Measurements from ENCODE around the gene LGALS3BP. TPM values are rescaled to one million over a fixed set of nuclear protein-coding genes. Genes with fewer than 3 reads are reported as not detected.
"Not testable (repeated sequence)": the region's sequence is repeated elsewhere in the genome, so short reads cannot be mapped to it uniquely, and the experiment has no call there.

Gene LGALS3BP
- polyA plus RNA-seq, 1 donor: 325 TPM

DNA sequence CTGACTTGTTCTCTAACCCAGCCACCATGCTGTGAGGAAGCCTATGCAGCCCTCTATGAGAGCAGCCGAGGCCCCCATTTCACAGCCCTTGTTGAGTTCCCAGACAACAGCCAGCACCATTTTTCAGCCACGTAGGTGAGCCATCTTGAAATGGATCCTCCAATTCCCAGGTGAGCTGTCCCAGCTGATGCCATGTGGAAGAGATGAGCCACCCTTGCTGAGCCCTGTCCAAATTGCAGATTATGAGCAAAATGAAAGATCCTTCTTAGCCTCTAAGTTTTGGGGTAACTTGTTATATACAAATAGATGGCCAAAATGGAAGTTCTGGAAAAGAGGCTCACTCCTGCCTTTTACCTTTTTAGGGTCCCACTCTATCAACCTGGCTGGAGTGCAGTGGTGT is 28.9 kb downstream of the LGALS3BP start:
- no CpG with 5 or more reads among the region's 2 CpGs for WGBS (ENCODE audit: insufficient coverage, low lambda C conversion rate)
- H3K27ac ChIP-seq (ENCODE audit: low read length): no peak overlapping the region
- no peak overlapping the region for H3K4me3 ChIP-seq (ENCODE audit: low read length)
- no peak for DNase-seq
- no peaks in the 10 kb centered on the region for H3K27me3 ChIP-seq (ENCODE audit: control insufficient read depth, insufficient read depth, low read length)
- peaks cover 6% of the 10 kb centered on the region for H3K9me3 ChIP-seq (ENCODE audit: control insufficient read depth, low read depth, low read length)
- peaks cover 29% of the 10 kb centered on the region for H3K4me1 ChIP-seq (ENCODE audit: control insufficient read depth, insufficient read depth, low read length)
- no peaks in the 10 kb centered on the region for H3K36me3 ChIP-seq (ENCODE audit: control insufficient read depth, insufficient read depth, low read length)

DNA sequence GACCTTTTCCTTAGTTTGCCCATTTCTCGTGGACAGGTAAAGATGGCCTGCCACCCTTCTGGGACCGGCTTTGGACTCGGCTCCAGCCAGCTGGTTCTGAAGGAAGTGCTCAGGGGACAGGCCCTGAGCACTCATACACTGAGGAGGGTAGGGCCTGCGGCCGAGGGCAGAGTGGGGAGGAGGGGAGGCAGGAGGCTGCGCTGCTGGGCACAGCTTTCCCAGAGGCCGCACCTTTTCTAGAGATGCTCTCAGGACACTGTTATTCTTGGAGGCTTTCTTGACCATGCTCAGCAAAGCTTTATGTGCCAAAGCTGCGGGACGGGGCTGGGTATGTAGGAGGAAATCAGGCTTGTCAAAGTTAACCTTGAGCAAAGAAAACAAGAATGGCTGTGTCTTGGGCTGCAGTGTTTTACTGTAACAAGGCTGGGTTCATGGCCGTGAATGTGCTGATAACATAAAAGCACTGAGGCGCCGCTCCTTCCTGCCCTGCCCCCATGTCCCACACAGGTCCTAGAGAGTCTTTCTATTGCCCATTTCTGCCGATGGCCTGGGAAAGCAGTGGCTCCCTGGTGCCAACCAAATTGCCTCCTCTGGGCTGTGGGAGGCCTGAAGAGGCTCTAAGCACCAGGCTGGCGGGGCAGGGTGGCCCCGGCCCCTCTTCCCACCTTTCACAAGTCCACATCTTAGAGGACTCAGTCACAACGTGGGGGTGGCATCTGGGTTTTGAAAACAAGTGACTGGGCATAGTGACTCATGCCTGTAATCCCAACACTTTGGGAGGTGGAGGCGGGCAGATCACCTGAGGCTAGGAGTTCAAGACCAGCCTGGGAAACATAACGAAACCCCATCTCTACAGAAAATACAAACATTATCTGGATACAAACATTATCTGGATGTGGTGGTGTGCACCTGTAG is 32.2 kb downstream of the LGALS3BP start:
- H3K4me1 ChIP-seq (ENCODE audit: control insufficient read depth, insufficient read depth, low read length): peaks cover 24% of the 10 kb centered on the region
- H3K27me3 ChIP-seq (ENCODE audit: control insufficient read depth, insufficient read depth, low read length): no peaks in the 10 kb centered on the region
- H3K27ac ChIP-seq (ENCODE audit: low read length): peak overlapping the region; percentile 74
- WGBS (ENCODE audit: insufficient coverage, low lambda C conversion rate): no CpG with 5 or more reads among the region's 18 CpGs
- peaks cover 6% of the 10 kb centered on the region for H3K9me3 ChIP-seq (ENCODE audit: control insufficient read depth, low read depth, low read length)
- no peak overlapping the region for H3K4me3 ChIP-seq (ENCODE audit: low read length)
- peak in 1 of 2 donors; percentile 76 for DNase-seq
- H3K36me3 ChIP-seq (ENCODE audit: control insufficient read depth, insufficient read depth, low read length): no peaks in the 10 kb centered on the region

DNA sequence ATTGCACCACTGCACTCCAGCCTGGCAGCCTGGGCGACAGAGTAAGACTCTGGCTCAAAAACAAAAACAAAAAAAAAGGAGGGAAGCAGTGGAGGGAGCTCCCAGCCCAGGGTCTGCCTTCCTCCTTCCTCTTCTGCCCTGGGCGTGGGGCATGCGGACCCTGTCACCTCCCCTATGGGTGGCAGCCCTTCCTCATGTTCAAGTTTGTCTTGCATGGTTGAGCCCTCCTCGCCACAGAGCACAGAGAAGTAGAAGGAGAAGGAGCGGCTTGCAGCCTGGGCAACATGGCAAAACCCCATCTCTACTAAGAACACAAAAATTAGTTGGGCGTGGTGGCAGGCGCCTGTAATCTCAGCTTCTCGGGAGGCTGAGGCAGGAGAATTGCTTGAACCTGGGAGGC is 33.1 kb downstream of the LGALS3BP start:
- no CpG with 5 or more reads among the region's 8 CpGs for WGBS (ENCODE audit: insufficient coverage, low lambda C conversion rate)

DNA sequence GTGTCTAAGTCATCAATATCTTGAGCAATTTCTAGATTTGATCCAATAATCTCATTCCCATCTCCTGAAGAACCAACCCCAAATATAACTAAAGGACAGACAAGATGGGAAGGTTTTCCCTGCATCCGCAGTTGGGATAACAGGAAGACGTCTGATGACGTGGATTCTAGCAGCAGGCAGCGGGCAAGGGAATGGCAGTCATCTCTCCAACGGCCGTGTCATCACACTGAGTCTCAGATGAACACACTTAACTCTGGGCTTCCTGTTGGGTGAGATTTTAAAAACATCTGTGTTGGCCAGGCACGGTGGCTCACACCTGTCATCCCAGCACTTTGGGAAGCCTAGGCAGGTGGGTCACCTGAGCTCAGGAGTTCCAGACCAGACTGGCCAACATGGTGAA is 33.6 kb downstream of the LGALS3BP start:
- Histone ChIP-seq H3K4me1 (ENCODE audit: control insufficient read depth, insufficient read depth, low read length) (peaks cover 15% of the 10 kb centered on the region), H3K36me3 (ENCODE audit: control insufficient read depth, insufficient read depth, low read length) (no peaks in the 10 kb centered on the region), H3K4me3 (ENCODE audit: low read length) (no peak overlapping the region), H3K27me3 (ENCODE audit: control insufficient read depth, insufficient read depth, low read length) (no peaks in the 10 kb centered on the region), H3K27ac (ENCODE audit: low read length) (no peak overlapping the region), H3K9me3 (ENCODE audit: control insufficient read depth, low read depth, low read length) (peaks cover 6% of the 10 kb centered on the region)
- no peak for DNase-seq
- no CpG with 5 or more reads among the region's 7 CpGs for WGBS (ENCODE audit: insufficient coverage, low lambda C conversion rate)

More for the DNA sequence above, 33.1 kb downstream of the LGALS3BP start:
- Histone ChIP-seq H3K4me1 (ENCODE audit: control insufficient read depth, insufficient read depth, low read length) (peaks cover 16% of the 10 kb centered on the region), H3K9me3 (ENCODE audit: control insufficient read depth, low read depth, low read length) (peaks cover 6% of the 10 kb centered on the region), H3K4me3 (ENCODE audit: low read length) (no peak overlapping the region), H3K27me3 (ENCODE audit: control insufficient read depth, insufficient read depth, low read length) (no peaks in the 10 kb centered on the region), H3K27ac (ENCODE audit: low read length) (no peak overlapping the region), H3K36me3 (ENCODE audit: control insufficient read depth, insufficient read depth, low read length) (no peaks in the 10 kb centered on the region)
- DNase-seq: no peak

DNA sequence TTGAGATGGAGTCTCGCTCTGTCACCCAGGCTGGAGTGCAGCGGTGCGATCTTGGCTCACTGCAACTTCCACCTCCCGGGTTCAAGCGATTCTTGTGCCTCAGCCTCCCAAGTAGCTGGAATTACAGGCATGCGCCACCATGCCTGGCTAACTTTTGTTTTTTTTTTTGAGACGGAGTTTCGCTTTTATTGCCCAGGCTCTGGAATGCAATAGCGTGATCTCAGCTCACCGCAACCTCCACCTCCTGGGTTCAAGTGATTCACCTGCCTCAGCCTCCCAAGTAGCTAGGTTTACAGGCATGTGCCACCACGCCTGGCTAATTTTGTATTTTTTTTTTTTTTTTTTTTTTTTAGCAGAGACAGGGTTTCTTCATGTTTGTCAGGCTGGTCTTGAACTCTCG is 34.3 kb downstream of the LGALS3BP start:
- not testable (repeated sequence) for DNase-seq; H3K27ac ChIP-seq (ENCODE audit: low read length); H3K4me3 ChIP-seq (ENCODE audit: low read length); H3K36me3 ChIP-seq (ENCODE audit: control insufficient read depth, insufficient read depth, low read length); H3K27me3 ChIP-seq (ENCODE audit: control insufficient read depth, insufficient read depth, low read length); H3K9me3 ChIP-seq (ENCODE audit: control insufficient read depth, low read depth, low read length)
- WGBS (ENCODE audit: insufficient coverage, low lambda C conversion rate): 93% methylated on average over 3 of the region's 12 CpGs
- peaks cover 20% of the 10 kb centered on the region for H3K4me1 ChIP-seq (ENCODE audit: control insufficient read depth, insufficient read depth, low read length)

DNA sequence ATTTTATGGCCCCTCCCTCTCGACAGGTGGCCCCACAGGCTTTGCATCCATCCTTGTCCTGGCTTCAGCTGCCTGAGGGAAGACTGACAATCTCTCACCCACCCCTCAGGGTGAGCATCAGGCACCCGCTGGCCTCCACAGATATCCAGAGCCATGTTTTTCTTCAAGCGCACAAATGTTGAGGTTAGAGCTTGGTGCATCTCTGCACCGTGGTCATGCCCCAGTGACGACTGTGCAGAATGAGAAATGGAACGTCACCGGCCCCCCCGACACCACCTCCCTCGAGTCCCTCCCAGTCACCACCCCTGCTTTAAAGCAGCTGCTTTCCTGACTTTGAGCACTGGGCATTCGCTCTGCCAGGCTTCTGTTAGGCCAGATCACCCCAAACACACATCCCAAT is 34.8 kb downstream of the LGALS3BP start:
- Histone ChIP-seq H3K9me3 (ENCODE audit: control insufficient read depth, low read depth, low read length) (no peaks in the 10 kb centered on the region), H3K27ac (ENCODE audit: low read length) (no peak overlapping the region), H3K27me3 (ENCODE audit: control insufficient read depth, insufficient read depth, low read length) (no peaks in the 10 kb centered on the region), H3K4me1 (ENCODE audit: control insufficient read depth, insufficient read depth, low read length) (peaks cover 20% of the 10 kb centered on the region), H3K4me3 (ENCODE audit: low read length) (no peak overlapping the region), H3K36me3 (ENCODE audit: control insufficient read depth, insufficient read depth, low read length) (no peaks in the 10 kb centered on the region)
- WGBS (ENCODE audit: insufficient coverage, low lambda C conversion rate): no CpG with 5 or more reads among the region's 10 CpGs
- no peak for DNase-seq

DNA sequence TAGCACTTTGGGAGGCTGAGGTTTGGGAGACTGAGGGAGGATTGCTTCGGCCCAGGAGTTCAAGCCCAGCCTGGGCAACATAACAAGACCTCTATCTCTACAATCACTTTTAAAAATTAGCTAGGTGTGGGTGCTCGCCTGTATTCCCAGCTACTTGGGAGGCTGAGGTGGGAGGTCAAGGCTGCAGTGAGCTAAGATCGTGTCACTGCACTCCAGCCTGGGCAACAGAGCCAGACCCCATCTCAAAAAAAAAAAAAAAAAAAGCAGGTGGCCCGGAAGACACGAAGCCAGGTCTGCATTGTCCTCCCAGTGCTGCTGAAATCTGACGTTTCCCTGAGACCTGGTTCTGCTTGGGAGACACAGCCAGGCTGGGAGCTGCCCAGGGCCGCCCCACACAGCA is 35.7 kb downstream of the LGALS3BP start:
- H3K36me3 ChIP-seq (ENCODE audit: control insufficient read depth, insufficient read depth, low read length): no peaks in the 10 kb centered on the region
- H3K9me3 ChIP-seq (ENCODE audit: control insufficient read depth, low read depth, low read length): no peaks in the 10 kb centered on the region
- no peak overlapping the region for H3K27ac ChIP-seq (ENCODE audit: low read length)
- no peak overlapping the region for H3K4me3 ChIP-seq (ENCODE audit: low read length)
- no peaks in the 10 kb centered on the region for H3K27me3 ChIP-seq (ENCODE audit: control insufficient read depth, insufficient read depth, low read length)
- no peak for DNase-seq
- H3K4me1 ChIP-seq (ENCODE audit: control insufficient read depth, insufficient read depth, low read length): peaks cover 20% of the 10 kb centered on the region
- WGBS (ENCODE audit: insufficient coverage, low lambda C conversion rate): no CpG with 5 or more reads among the region's 7 CpGs

DNA sequence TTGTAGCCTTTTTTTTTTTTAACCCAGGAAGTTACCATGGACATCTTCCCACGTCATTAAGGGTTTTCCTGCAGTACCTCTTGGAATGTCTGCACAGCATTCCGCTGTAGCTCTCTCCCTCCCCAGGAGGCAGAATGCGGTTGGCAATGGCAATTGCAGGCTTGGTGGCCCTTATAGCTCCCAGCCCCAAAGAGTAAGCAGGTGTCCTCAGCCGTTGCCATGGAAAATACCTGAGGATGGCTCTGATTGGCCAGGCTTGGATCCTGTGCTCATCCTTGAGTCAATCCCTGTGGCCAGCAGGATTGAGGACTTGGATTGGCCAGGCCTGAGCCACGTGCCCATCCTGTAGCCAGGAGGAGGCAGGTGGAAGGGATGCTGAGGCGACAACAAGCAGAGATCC is 39.0 kb downstream of the LGALS3BP start:
- DNase-seq: no peak
- Histone ChIP-seq H3K4me3 (ENCODE audit: low read length) (no peak overlapping the region), H3K27me3 (ENCODE audit: control insufficient read depth, insufficient read depth, low read length) (no peaks in the 10 kb centered on the region), H3K36me3 (ENCODE audit: control insufficient read depth, insufficient read depth, low read length) (no peaks in the 10 kb centered on the region), H3K27ac (ENCODE audit: low read length) (no peak overlapping the region), H3K9me3 (ENCODE audit: control insufficient read depth, low read depth, low read length) (no peaks in the 10 kb centered on the region), H3K4me1 (ENCODE audit: control insufficient read depth, insufficient read depth, low read length) (peaks cover 6% of the 10 kb centered on the region)
- WGBS (ENCODE audit: insufficient coverage, low lambda C conversion rate): no CpG with 5 or more reads among the region's 6 CpGs

DNA sequence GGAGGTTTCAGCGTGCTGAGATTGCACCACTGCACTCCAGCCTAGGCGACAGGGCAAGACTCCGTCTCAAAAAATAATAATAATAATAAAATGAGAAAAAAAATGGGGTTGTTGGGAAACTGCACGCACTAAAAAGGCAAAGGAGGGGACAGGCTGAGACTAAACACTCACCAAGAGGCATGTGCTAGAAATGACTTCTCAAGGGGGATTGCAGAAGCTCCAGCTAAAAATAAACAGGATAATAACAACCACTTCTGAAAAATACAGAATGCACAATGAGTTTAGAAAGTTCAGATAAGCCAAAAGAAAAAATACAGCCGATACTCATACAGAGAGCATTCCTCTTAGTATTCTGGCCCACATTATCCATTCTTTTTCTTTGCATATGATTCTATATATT is 39.5 kb downstream of the LGALS3BP start:
- Histone ChIP-seq H3K4me1 (ENCODE audit: control insufficient read depth, insufficient read depth, low read length) (peaks cover 6% of the 10 kb centered on the region), H3K4me3 (ENCODE audit: low read length) (no peak overlapping the region), H3K36me3 (ENCODE audit: control insufficient read depth, insufficient read depth, low read length) (no peaks in the 10 kb centered on the region), H3K27ac (ENCODE audit: low read length) (no peak overlapping the region), H3K9me3 (ENCODE audit: control insufficient read depth, low read depth, low read length) (no peaks in the 10 kb centered on the region), H3K27me3 (ENCODE audit: control insufficient read depth, insufficient read depth, low read length) (no peaks in the 10 kb centered on the region)
- DNase-seq: no peak
- no CpG with 5 or more reads among the region's 5 CpGs for WGBS (ENCODE audit: insufficient coverage, low lambda C conversion rate)

DNA sequence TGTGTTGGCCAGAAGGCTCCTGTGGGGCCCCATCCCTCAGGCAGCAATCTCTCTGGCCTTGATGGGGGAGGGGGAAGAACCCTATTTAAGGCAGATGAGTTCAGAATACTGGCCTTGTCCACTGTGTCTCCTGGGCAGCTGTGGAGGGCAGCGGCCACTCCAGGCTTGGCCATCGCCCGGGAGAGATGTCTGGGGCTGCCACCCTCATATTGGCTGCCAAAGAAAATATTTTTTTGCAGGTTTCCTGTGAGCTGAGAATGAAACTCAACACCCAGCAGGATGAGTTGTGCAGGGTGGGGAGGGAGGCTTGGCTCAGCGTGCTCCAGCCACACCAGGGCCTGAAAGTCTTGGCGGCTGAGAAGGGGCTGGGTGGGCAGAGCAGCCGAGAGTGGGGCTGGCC is 40.1 kb downstream of the LGALS3BP start:
- Histone ChIP-seq H3K36me3 (ENCODE audit: control insufficient read depth, insufficient read depth, low read length) (no peaks in the 10 kb centered on the region), H3K4me1 (ENCODE audit: control insufficient read depth, insufficient read depth, low read length) (peaks cover 8% of the 10 kb centered on the region), H3K27ac (ENCODE audit: low read length) (no peak overlapping the region), H3K4me3 (ENCODE audit: low read length) (no peak overlapping the region), H3K9me3 (ENCODE audit: control insufficient read depth, low read depth, low read length) (no peaks in the 10 kb centered on the region), H3K27me3 (ENCODE audit: control insufficient read depth, insufficient read depth, low read length) (no peaks in the 10 kb centered on the region)
- WGBS (ENCODE audit: insufficient coverage, low lambda C conversion rate): no CpG with 5 or more reads among the region's 6 CpGs
- DNase-seq: no peak

DNA sequence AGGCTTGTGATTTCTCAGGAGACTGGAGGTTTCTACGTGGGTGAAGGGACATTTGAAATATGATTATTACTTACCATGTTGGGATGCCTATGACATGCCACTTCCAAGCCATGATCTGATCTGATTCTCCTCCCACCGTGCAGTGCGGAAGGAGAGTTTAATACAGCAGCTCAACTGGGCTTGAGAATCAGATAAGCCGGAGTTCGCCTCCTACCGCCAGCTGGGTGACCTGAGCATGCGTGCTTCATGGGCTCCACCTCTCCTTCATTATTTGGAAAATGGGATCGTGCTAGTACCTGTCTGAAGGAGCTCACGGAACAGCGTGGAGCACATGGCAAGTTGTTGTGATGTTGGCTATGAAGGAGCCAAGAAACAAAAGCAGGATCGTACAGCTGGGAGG is 42.2 kb downstream of the LGALS3BP start:
- H3K4me1 ChIP-seq (ENCODE audit: control insufficient read depth, insufficient read depth, low read length): peaks cover 18% of the 10 kb centered on the region
- no CpG with 5 or more reads among the region's 11 CpGs for WGBS (ENCODE audit: insufficient coverage, low lambda C conversion rate)
- H3K27ac ChIP-seq (ENCODE audit: low read length): no peak overlapping the region
- no peaks in the 10 kb centered on the region for H3K27me3 ChIP-seq (ENCODE audit: control insufficient read depth, insufficient read depth, low read length)
- H3K4me3 ChIP-seq (ENCODE audit: low read length): no peak overlapping the region
- no peaks in the 10 kb centered on the region for H3K36me3 ChIP-seq (ENCODE audit: control insufficient read depth, insufficient read depth, low read length)
- no peaks in the 10 kb centered on the region for H3K9me3 ChIP-seq (ENCODE audit: control insufficient read depth, low read depth, low read length)
- no peak for DNase-seq
